Measurements from ENCODE around the gene TMEM179B.

GRCh38 chr11:62804310-62805075 lies 17.3 kb downstream of the TMEM179B start:
- TF ChIP-seq ZKSCAN1 (IDR thresholded peaks at IDR 0.05; ENCODE audit: low read depth, low read length) = no peak
- no peak for TF ChIP-seq HMGN3 (IDR thresholded peaks at IDR 0.05; ENCODE audit: borderline replicate concordance, extremely low read depth, insufficient read length, low read depth, low read length)
- no peak for TF ChIP-seq ZKSCAN3 (CRISPR knock-in tag; IDR thresholded peaks at IDR 0.05)
- no peak for TF ChIP-seq FOXK2 (conservative IDR thresholded peaks at IDR 0.05 in 1 of 2, IDR thresholded peaks at IDR 0.05 in 1 of 2; ENCODE audit: low read depth in 2 of 2)
- TF ChIP-seq UBTF (IDR thresholded peaks at IDR 0.05; ENCODE audit: borderline replicate concordance in 1 of 2, low read depth in 2 of 2, low read length in 2 of 2) = no peak
- no peak for TF ChIP-seq ZNF740 (CRISPR knock-in tag; IDR thresholded peaks at IDR 0.05)
- TF ChIP-seq ZNF740 (tag; IDR thresholded peaks at IDR 0.05) = no peak
- TF ChIP-seq CTCF (IDR thresholded peaks at IDR 0.05 in 2 of 3, conservative IDR thresholded peaks at IDR 0.05 in 1 of 3; ENCODE audit: insufficient read depth in 2 of 3, low read depth in 1 of 3, low read length in 3 of 3) = no peak
- no peak for TF ChIP-seq CBX3 (IDR thresholded peaks at IDR 0.05; ENCODE audit: borderline replicate concordance in 1 of 2, low read length in 2 of 2)
- TF ChIP-seq YY1 (IDR thresholded peaks at IDR 0.05; ENCODE audit: borderline replicate concordance in 1 of 3, control insufficient read depth in 1 of 3, extremely low read depth in 1 of 3, insufficient read depth in 3 of 3, insufficient read length in 1 of 3, insufficient replicate concordance in 2 of 3, low read depth in 1 of 3, low read length in 2 of 3) = no peak
